AG10803 (cell line): ENCODE measurements around the gene COCH.

Source experiments
- DNase-seq: peaks from one replicate; pipeline ENCODE4 v3.0.0; 2010; ENCODE audit warnings: low read depth
- H3K4me3 ChIP-seq: 2 replicates; pipeline ENCODE4 v1.5.1; 2011; ENCODE audit warnings: mild to moderate bottlenecking, low read length, control low read depth
- TF ChIP-seq, protein P1 (sequence below): conservative IDR thresholded peaks from 2 replicates; pipeline ENCODE4 v1.5.1; 2011; ENCODE audit warnings: mild to moderate bottlenecking, low read length, control low read depth, inconsistent platforms

COCH gene

DNA sequence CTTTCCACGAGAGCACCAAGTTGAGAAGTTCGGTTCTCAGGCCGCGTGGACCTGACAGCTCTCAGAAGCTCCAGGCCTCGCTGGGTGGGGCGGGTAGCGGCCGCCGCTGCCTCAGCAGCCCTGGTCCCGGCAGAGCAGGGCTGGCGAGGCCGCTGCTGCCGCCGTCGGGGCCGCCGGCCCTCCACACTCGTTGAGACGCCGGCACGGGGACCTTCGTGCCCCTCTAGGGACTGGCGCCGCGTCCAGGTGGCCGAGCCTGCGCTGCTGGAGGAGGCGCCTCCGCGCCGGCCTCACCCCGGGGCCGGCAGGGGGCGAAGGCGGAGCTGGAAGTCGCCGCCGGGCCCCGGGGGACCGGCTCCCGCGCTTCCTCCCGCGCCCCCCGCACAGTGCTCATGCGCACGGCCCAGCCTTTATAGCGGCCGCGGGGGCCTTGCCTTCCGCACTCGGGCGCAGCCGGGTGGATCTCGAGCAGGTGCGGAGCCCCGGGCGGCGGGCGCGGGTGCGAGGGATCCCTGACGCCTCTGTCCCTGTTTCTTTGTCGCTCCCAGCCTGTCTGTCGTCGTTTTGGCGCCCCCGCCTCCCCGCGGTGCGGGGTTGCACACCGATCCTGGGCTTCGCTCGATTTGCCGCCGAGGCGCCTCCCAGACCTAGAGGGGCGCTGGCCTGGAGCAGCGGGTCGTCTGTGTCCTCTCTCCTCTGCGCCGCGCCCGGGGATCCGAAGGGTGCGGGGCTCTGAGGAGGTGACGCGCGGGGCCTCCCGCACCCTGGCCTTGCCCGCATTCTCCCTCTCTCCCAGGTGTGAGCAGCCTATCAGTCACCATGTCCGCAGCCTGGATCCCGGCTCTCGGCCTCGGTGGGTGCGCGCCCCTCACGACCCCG lies at the start of gene COCH:
TSS of gene COCH (plus strand) at position 440 of the 879 bp plus-strand sequence. CDS start at position 820, 380 bp downstream.
- H3K4me3 ChIP-seq, result peak within 1 kb of the TSS; percentile 34
- no peak for DNase-seq
- TF ChIP-seq, protein P1, sequence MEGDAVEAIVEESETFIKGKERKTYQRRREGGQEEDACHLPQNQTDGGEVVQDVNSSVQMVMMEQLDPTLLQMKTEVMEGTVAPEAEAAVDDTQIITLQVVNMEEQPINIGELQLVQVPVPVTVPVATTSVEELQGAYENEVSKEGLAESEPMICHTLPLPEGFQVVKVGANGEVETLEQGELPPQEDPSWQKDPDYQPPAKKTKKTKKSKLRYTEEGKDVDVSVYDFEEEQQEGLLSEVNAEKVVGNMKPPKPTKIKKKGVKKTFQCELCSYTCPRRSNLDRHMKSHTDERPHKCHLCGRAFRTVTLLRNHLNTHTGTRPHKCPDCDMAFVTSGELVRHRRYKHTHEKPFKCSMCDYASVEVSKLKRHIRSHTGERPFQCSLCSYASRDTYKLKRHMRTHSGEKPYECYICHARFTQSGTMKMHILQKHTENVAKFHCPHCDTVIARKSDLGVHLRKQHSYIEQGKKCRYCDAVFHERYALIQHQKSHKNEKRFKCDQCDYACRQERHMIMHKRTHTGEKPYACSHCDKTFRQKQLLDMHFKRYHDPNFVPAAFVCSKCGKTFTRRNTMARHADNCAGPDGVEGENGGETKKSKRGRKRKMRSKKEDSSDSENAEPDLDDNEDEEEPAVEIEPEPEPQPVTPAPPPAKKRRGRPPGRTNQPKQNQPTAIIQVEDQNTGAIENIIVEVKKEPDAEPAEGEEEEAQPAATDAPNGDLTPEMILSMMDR, result no peak

DNA sequence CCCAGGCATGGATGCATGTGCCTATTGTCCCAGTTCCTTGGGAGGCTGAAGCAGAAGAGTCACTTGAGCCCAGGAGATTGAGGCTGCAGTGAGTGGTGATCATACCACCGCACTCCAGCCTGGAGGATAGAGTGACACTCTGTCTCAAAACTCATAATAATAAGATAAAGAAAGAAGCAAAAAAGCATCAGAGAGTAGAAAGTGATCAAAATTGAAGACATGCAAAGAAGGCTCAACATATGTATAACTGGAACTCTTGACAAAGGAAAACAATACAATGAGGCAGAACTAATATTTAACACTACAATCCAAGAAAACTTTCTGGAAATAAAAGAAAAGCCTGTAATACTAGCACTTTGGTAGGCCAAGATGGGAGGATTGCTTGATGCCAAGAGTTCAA lies 48.3 kb upstream of the COCH start:
- no peak overlapping the region for H3K4me3 ChIP-seq
- no peak for DNase-seq
- TF ChIP-seq, protein P1, result no peak

DNA sequence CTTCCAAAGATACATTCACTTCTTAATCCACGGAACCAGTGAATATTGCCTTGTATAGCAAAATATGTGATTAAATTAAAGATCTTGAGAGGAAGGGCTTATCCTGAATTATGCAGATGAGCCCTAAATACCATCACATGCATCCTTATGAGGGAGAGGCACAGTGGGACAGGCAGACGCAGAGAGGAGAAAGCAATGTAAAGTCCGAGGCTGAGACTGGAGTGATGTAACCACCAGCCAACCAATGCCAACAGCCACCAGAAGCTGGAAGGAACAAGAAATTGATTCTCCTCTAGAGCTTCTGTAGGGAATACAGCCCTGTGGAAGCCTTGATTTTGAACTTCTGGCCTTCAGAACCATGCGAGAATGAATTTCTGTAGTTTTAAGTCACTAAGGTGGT lies 44.5 kb upstream of the COCH start:
- H3K4me3 ChIP-seq, result no peak overlapping the region
- TF ChIP-seq, protein P1, result no peak
- DNase-seq, result no peak

- no peak overlapping the region for H3K4me3 ChIP-seq
- TF ChIP-seq, protein P1, result no peak
- no peak for DNase-seq
Measured at GRCh38 chr14:30834353-30834752, 40.0 kb upstream of the COCH start.

DNA sequence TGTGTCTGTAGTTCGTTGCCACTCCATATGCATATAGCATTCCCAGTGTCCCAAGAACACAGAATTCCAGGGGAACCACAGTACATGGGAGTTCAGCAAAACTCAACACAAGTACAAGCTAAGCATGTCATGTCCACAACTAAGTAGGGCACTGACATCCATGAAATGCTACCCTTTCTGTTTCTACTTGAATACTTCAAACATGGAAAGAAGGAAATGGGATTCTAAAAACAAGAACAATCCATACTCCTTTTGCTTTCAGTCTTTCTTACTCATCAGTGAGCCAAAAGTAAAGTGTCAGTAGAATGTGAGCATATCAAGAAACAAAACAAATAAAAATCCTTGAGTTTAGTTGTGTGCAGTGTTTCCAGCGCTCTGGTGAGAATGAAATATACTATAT lies 36.0 kb upstream of the COCH start:
- TF ChIP-seq, protein P1, result no peak
- no peak overlapping the region for H3K4me3 ChIP-seq

GRCh38 chr14:30840086-30840779 lies 34.1 kb upstream of the COCH start:
- H3K4me3 ChIP-seq, result no peak overlapping the region
- TF ChIP-seq, protein P1, result no peak
- no peak for DNase-seq

More for the DNA sequence above, 36.0 kb upstream of the COCH start:
- DNase-seq, result no peak
